ENCODE measurements around the gene MID2. TPM values are rescaled to one million over a fixed set of nuclear protein-coding genes. Genes with fewer than 3 reads are reported as not detected.

Gene MID2
- polyA plus RNA-seq, 1 donor (not counting 4 experiments of a cell fraction or from before 2014, with no cell fraction given), result 8.9 TPM

DNA sequence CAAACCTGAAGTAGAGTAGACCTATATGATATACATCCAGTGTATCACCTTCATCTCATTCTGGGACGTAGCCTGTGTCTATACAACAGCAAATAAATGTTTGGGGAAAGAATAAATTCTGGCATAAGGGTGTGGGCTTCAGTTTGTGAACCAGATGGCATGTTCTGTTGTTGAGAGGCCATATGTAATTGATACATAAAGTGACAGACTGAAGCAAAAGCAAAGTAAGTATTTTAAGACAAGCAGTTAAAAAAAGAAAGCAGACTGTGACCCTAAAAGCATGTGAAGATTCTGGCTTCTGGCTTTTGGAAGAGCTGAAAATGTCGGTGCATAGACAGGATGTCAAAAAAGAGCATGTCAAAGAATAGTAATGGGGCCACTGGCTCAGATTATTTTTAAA, 22.9 kb downstream of the MID2 start:
- no peaks in the 10 kb centered on the region for H3K79me2 ChIP-seq (ENCODE audit: control insufficient read depth, insufficient read depth, low read length)
- TF ChIP-seq CTCF (optimal IDR thresholded peaks at IDR 0.05 in 1 of 3, IDR thresholded peaks at IDR 0.05 in 1 of 3, conservative IDR thresholded peaks at IDR 0.05 in 1 of 3; ENCODE audit: extremely low read depth in 1 of 3, insufficient read depth in 2 of 3, low read length in 3 of 3) (no peak), EZH2 (IDR thresholded peaks at IDR 0.05; ENCODE audit: low read length) (no peak)
- no peak overlapping the region for H2AFZ ChIP-seq (ENCODE audit: control insufficient read depth, low read length)

GRCh38 chrX:107849747-107850421, 24.2 kb downstream of the MID2 start:
- Histone ChIP-seq H3K9me1 (ENCODE audit: control insufficient read depth, extremely low read depth, insufficient read depth, low read length) (no peaks in the 10 kb centered on the region), H3K9ac (ENCODE audit: control insufficient read depth, extremely low read depth, insufficient read depth, low read length) (no peak overlapping the region), H3K4me3 (ENCODE audit: control insufficient read depth in 2 of 3, extremely low read depth in 1 of 3, insufficient read depth in 2 of 3, low read depth in 1 of 3, low read length in 3 of 3) (no peak overlapping the region), H3K79me2 (ENCODE audit: control insufficient read depth, insufficient read depth, low read length) (no peaks in the 10 kb centered on the region), H3K4me1 (ENCODE audit: control insufficient read depth, extremely low read depth, insufficient read depth, low read length) (peaks cover 9% of the 10 kb centered on the region), H3K36me3 (ENCODE audit: control insufficient read depth in 2 of 2, extremely low read depth in 1 of 2, insufficient read depth in 2 of 2, low read length in 2 of 2) (no peaks in the 10 kb centered on the region), H3K4me2 (ENCODE audit: control insufficient read depth, extremely low read depth, insufficient read depth, low read depth, low read length) (no peak overlapping the region), H3K9me3 (ENCODE audit: control insufficient read depth, low read depth, low read length) (no peaks in the 10 kb centered on the region), H3K27ac (ENCODE audit: control insufficient read depth, insufficient read depth, low read length) (no peak overlapping the region), H3K27me3 (ENCODE audit: control insufficient read depth, extremely low read depth, insufficient read depth, low read length) (peaks cover 3% of the 10 kb centered on the region), H4K20me1 (ENCODE audit: control insufficient read depth, extremely low read depth, insufficient read depth, low read length) (no peaks in the 10 kb centered on the region), H2AFZ (ENCODE audit: control insufficient read depth, low read length) (no peak overlapping the region)
- TF ChIP-seq CTCF (optimal IDR thresholded peaks at IDR 0.05 in 1 of 3, IDR thresholded peaks at IDR 0.05 in 1 of 3, conservative IDR thresholded peaks at IDR 0.05 in 1 of 3; ENCODE audit: extremely low read depth in 1 of 3, insufficient read depth in 2 of 3, low read length in 3 of 3), result peak; percentile 23 to 49 (median 34)
- no peak for TF ChIP-seq EZH2 (IDR thresholded peaks at IDR 0.05; ENCODE audit: low read length)
- no peak for DNase-seq (ENCODE audit: low read depth, low spot score)
- no peak for FAIRE-seq
- dilution Hi-C loops (cut with MboI; ENCODE audit: extremely low pct_ligation_motif_present, low sequenced_read_pairs), result no loop called here

More for the DNA sequence above, 22.9 kb downstream of the MID2 start:
- dilution Hi-C loops (cut with MboI; ENCODE audit: extremely low pct_ligation_motif_present, low sequenced_read_pairs), result no loop called here
- H3K36me3 ChIP-seq (ENCODE audit: control insufficient read depth in 2 of 2, extremely low read depth in 1 of 2, insufficient read depth in 2 of 2, low read length in 2 of 2), result no peaks in the 10 kb centered on the region
- H3K9ac ChIP-seq (ENCODE audit: control insufficient read depth, extremely low read depth, insufficient read depth, low read length), result no peak overlapping the region
- H4K20me1 ChIP-seq (ENCODE audit: control insufficient read depth, extremely low read depth, insufficient read depth, low read length), result no peaks in the 10 kb centered on the region
- H3K27ac ChIP-seq (ENCODE audit: control insufficient read depth, insufficient read depth, low read length), result no peak overlapping the region
- no peaks in the 10 kb centered on the region for H3K9me3 ChIP-seq (ENCODE audit: control insufficient read depth, low read depth, low read length)
- H3K27me3 ChIP-seq (ENCODE audit: control insufficient read depth, extremely low read depth, insufficient read depth, low read length), result no peaks in the 10 kb centered on the region
- peaks cover 9% of the 10 kb centered on the region for H3K4me1 ChIP-seq (ENCODE audit: control insufficient read depth, extremely low read depth, insufficient read depth, low read length)
- no peaks in the 10 kb centered on the region for H3K9me1 ChIP-seq (ENCODE audit: control insufficient read depth, extremely low read depth, insufficient read depth, low read length)
- no peak overlapping the region for H3K4me2 ChIP-seq (ENCODE audit: control insufficient read depth, extremely low read depth, insufficient read depth, low read depth, low read length)
- FAIRE-seq (no peak), DNase-seq (ENCODE audit: low read depth, low spot score) (no peak)
- no peak overlapping the region for H3K4me3 ChIP-seq (ENCODE audit: control insufficient read depth in 2 of 3, extremely low read depth in 1 of 3, insufficient read depth in 2 of 3, low read depth in 1 of 3, low read length in 3 of 3)

All from keratinocyte (primary cell).